GM23248 (cell line): Measurements from ENCODE around the gene CCDC187. TPM values are rescaled to one million over a fixed set of nuclear protein-coding genes. Genes with fewer than 3 reads are reported as not detected.

Source experiments
- DNase-seq: peaks from one replicate; pipeline ENCODE4 v3.0.0-alpha.2; 2015
- H2AFZ ChIP-seq: fragments of 200-600 bp; sonication (generic); 2 replicates; pipeline ENCODE4 v1.6.1; 2016; ENCODE audit warnings: antibody characterized with exemption
- H3F3A ChIP-seq: fragments of 200-600 bp; sonication (generic); 2 replicates; pipeline ENCODE4 v1.6.1; 2016; ENCODE audit warnings: mild to moderate bottlenecking, antibody characterized with exemption, mixed run types; ENCODE audit not compliant: insufficient read depth
- H3K27ac ChIP-seq: fragments of 200-600 bp; sonication (generic); 2 replicates; pipeline ENCODE4 v1.5.1; 2016; ENCODE audit warnings: mild to moderate bottlenecking
- H3K27me3 ChIP-seq: fragments of 200-600 bp; sonication (generic); replicated peaks from 2 replicates; pipeline ENCODE4 v1.6.1; 2016; ENCODE audit warnings: mild to moderate bottlenecking; ENCODE audit not compliant: insufficient read depth
- H3K36me3 ChIP-seq: fragments of 200-600 bp; sonication (generic); 2 replicates; pipeline ENCODE4 v1.6.1; 2016; ENCODE audit warnings: low read depth, mild to moderate bottlenecking
- H3K4me1 ChIP-seq: fragments of 200-600 bp; sonication (generic); 2 replicates; pipeline ENCODE4 v1.6.1; 2016; ENCODE audit warnings: mild to moderate bottlenecking; ENCODE audit not compliant: insufficient read depth
- H3K4me2 ChIP-seq: fragments of 200-600 bp; sonication (generic); one replicate; pipeline ENCODE4 v1.6.1; 2016; ENCODE audit warnings: mild to moderate bottlenecking; ENCODE audit not compliant: unreplicated experiment
- H3K4me3 ChIP-seq: fragments of 200-600 bp; sonication (generic); 2 replicates; pipeline ENCODE4 v1.5.1; 2016; ENCODE audit warnings: mild to moderate bottlenecking
- H3K79me2 ChIP-seq: fragments of 200-600 bp; sonication (generic); 2 replicates; pipeline ENCODE4 v1.6.1; 2016; ENCODE audit warnings: mild to moderate bottlenecking; ENCODE audit not compliant: insufficient read depth
- H3K9ac ChIP-seq: fragments of 200-600 bp; sonication (generic); 2 replicates; pipeline ENCODE4 v1.6.1; 2016; ENCODE audit warnings: mild to moderate bottlenecking
- H3K9me2 ChIP-seq: fragments of 200-600 bp; sonication (generic); 2 replicates; pipeline ENCODE4 v1.6.1; 2016; ENCODE audit warnings: mixed run types, mild to moderate bottlenecking, moderate library complexity; ENCODE audit not compliant: insufficient read depth
- H3K9me3 ChIP-seq: fragments of 200-600 bp; sonication (generic); one replicate; pipeline ENCODE4 v1.6.1; 2017; ENCODE audit warnings: low read depth
- H4K20me1 ChIP-seq: fragments of 200-600 bp; sonication (generic); 2 replicates; pipeline ENCODE4 v1.6.0; 2016; ENCODE audit not compliant: insufficient read depth
- EZH2 ChIP-seq: fragments of 200-600 bp; sonication (generic); IDR thresholded peaks from 2 replicates; pipeline ENCODE4 v1.6.1; 2018; ENCODE audit warnings: antibody characterized with exemption, mild to moderate bottlenecking; ENCODE audit not compliant: insufficient read depth, poor library complexity, severe bottlenecking
- EZH2phosphoT487 ChIP-seq: fragments of 200-600 bp; sonication (generic); IDR thresholded peaks from 2 replicates; pipeline ENCODE4 v1.6.1; 2018; ENCODE audit warnings: antibody characterized with exemption, moderate library complexity, mild to moderate bottlenecking, low read depth; ENCODE audit not compliant: insufficient read depth
- WGBS, 2 experiments: methylation state at CpG; one replicate each; pipeline ENCODE4 v1.1.6; 2015 to 2017; ENCODE audit warnings: low lambda C conversion rate in 2 of 2, low coverage in 1 of 2; ENCODE audit errors: missing lambda C conversion rate in 2 of 2; 5-methylcytosine and 5-hydroxymethylcytosine counted together
- in situ Hi-C: fragments of 300-500 bp; cut with MboI; formaldehyde crosslinking; loops from 2 replicates; pipeline ENCODE4 v1.15.0; 2020
- polyA plus RNA-seq: library from polyadenylated mRNA; unstranded; fragments of >200 nt; fragmentation: Nextera tagmentation; extraction: Ambion mirVana; gene quantifications from 2 replicates; pipeline ENCODE4 v1.2.1, GENCODE V29; 2016
- total RNA-seq: library from RNA; depleted of rRNA; stranded (reverse); fragments of >200 nt; shearing (Covaris generic); gene quantifications from 2 replicates; pipeline ENCODE4 v1.2.3, GENCODE V29; 2014

CCDC187 gene
- total and polyA plus RNA-seq, 2 experiments from 2014 or later = not detected

GRCh38 chr9:136335296-136336155 is 31.6 kb upstream of the CCDC187 start:
- Histone ChIP-seq H3K79me2 (peaks cover 39% of the 10 kb centered on the region), H3F3A (no peaks in the 10 kb centered on the region), H3K4me1 (no peaks in the 10 kb centered on the region), H3K9me2 (no peaks in the 10 kb centered on the region), H3K27ac (no peak overlapping the region), H3K27me3 (no peaks in the 10 kb centered on the region), H3K4me3 (no peak overlapping the region), H3K9me3 (no peaks in the 10 kb centered on the region), H3K4me2 (no peak overlapping the region), H2AFZ (no peak overlapping the region), H3K9ac (no peak overlapping the region), H3K36me3 (no peaks in the 10 kb centered on the region; the same call in 1 of the 2 replicates), H4K20me1 (no peaks in the 10 kb centered on the region)
- 89 to 90% methylated on average over 23 to 25 of the region's 26 CpGs for WGBS, 2 experiments
- DNase-seq = no peak
- no peak for TF ChIP-seq EZH2
- no peak for TF ChIP-seq EZH2phosphoT487
- in situ Hi-C loops = no loop called here

- in situ Hi-C loops = no loop called here
- no peaks in the 10 kb centered on the region for H3K9me3 ChIP-seq
- H3K9ac ChIP-seq = no peak overlapping the region
- H3K27me3 ChIP-seq = no peaks in the 10 kb centered on the region
- no peak for TF ChIP-seq EZH2
- no peak for TF ChIP-seq EZH2phosphoT487
- no peaks in the 10 kb centered on the region for H3K9me2 ChIP-seq
- H3F3A ChIP-seq = no peaks in the 10 kb centered on the region
- no peaks in the 10 kb centered on the region; the same call in 1 of the 2 replicates for H3K4me1 ChIP-seq
- H3K79me2 ChIP-seq = peaks cover 49% of the 10 kb centered on the region
- 94 to 95% methylated on average over 18 to 21 of the region's 21 CpGs for WGBS, 2 experiments
- H4K20me1 ChIP-seq = no peaks in the 10 kb centered on the region
- H3K36me3 ChIP-seq = no peaks in the 10 kb centered on the region; the same call in 1 of the 2 replicates
- H3K4me3 ChIP-seq = no peak overlapping the region
- H2AFZ ChIP-seq = no peak overlapping the region
- no peak overlapping the region for H3K4me2 ChIP-seq
- DNase-seq = no peak
- H3K27ac ChIP-seq = no peak overlapping the region
Observed at GRCh38 chr9:136334541-136334940, 30.6 kb upstream of the CCDC187 start.

GRCh38 chr9:136333486-136333885 is 29.6 kb upstream of the CCDC187 start:
- Histone ChIP-seq H3K9me2 (no peaks in the 10 kb centered on the region), H3K4me2 (no peak overlapping the region), H3K4me1 (peaks cover 7% of the 10 kb centered on the region; the same call in 1 of the 2 replicates), H4K20me1 (no peaks in the 10 kb centered on the region), H2AFZ (no peak overlapping the region), H3K9me3 (no peaks in the 10 kb centered on the region), H3K4me3 (no peak overlapping the region), H3K27me3 (no peaks in the 10 kb centered on the region), H3K36me3 (no peaks in the 10 kb centered on the region), H3F3A (no peaks in the 10 kb centered on the region), H3K27ac (no peak overlapping the region), H3K79me2 (peaks cover 60% of the 10 kb centered on the region), H3K9ac (no peak overlapping the region)
- DNase-seq = no peak
- in situ Hi-C loops = no loop called here
- 92 to 94% methylated on average over 11 to 17 of the region's 17 CpGs for WGBS, 2 experiments
- TF ChIP-seq EZH2phosphoT487 (no peak), EZH2 (no peak)

GRCh38 chr9:136333045-136333444 is 29.2 kb upstream of the CCDC187 start:
- H3K79me2 ChIP-seq = peaks cover 64% of the 10 kb centered on the region
- no peaks in the 10 kb centered on the region for H3F3A ChIP-seq
- H3K4me1 ChIP-seq = peaks cover 7% of the 10 kb centered on the region; the same call in 1 of the 2 replicates
- H3K4me3 ChIP-seq = no peak overlapping the region
- TF ChIP-seq EZH2 = no peak
- TF ChIP-seq EZH2phosphoT487 = no peak
- no peak overlapping the region for H3K27ac ChIP-seq
- H3K4me2 ChIP-seq = no peak overlapping the region
- no peak overlapping the region for H3K9ac ChIP-seq
- no peaks in the 10 kb centered on the region for H3K9me3 ChIP-seq
- no peaks in the 10 kb centered on the region for H3K27me3 ChIP-seq
- no peaks in the 10 kb centered on the region for H4K20me1 ChIP-seq
- H2AFZ ChIP-seq = no peak overlapping the region
- WGBS, 2 experiments = 91 to 97% methylated on average over 12 of the region's 12 CpGs
- H3K36me3 ChIP-seq = no peaks in the 10 kb centered on the region
- no peaks in the 10 kb centered on the region for H3K9me2 ChIP-seq
- in situ Hi-C loops = no loop called here
- DNase-seq = no peak
